Kidney epithelial cell (primary cell): ENCODE data around the gene C5orf34. TPM values are rescaled to one million over a fixed set of nuclear protein-coding genes. Genes with fewer than 3 reads are reported as not detected.
"Not testable (repeated sequence)": the region's sequence is repeated elsewhere in the genome, so short reads cannot be mapped to it uniquely, and the experiment has no call there.

Source experiments
- DNase-seq: peaks from one replicate; pipeline ENCODE4 v3.0.0-alpha.2; 2010; ENCODE audit warnings: low read depth
- H3K27me3 ChIP-seq: 2 replicates; pipeline ENCODE4 v1.6.0; 2011; ENCODE audit warnings: low read length; ENCODE audit not compliant: control insufficient read depth, insufficient read depth
- H3K36me3 ChIP-seq: 2 replicates; pipeline ENCODE4 v1.5.1; 2011; ENCODE audit warnings: low read length; ENCODE audit not compliant: control insufficient read depth, insufficient read depth
- H3K4me3 ChIP-seq: 2 replicates; pipeline ENCODE4 v1.5.1; 2011; ENCODE audit warnings: low read depth, mild to moderate bottlenecking, control low read depth, low read length
- CTCF ChIP-seq: IDR thresholded peaks from 2 replicates; pipeline ENCODE4 v1.5.1; 2011; ENCODE audit warnings: mild to moderate bottlenecking, moderate library complexity, low read length, control low read depth, inconsistent platforms; ENCODE audit not compliant: insufficient read depth, poor library complexity, severe bottlenecking
- total RNA-seq: library from RNA; depleted of rRNA; stranded (reverse); fragments of >200 nt; gene quantifications from 2 replicates; pipeline ENCODE4 v1.2.3, GENCODE V29; 2015

Gene C5orf34
- total RNA-seq, 1 donor from 2014 or later: 0.38 TPM

- TF ChIP-seq CTCF: no peak
- DNase-seq: no peak
- Histone ChIP-seq H3K27me3 (no peaks in the 10 kb centered on the region), H3K36me3 (peaks cover 3% of the 10 kb centered on the region), H3K4me3 (no peak overlapping the region)
Measured at GRCh38 chr5:43530648-43531047, 15.7 kb upstream of the C5orf34 start.

GRCh38 chr5:43523662-43524072 is 8.7 kb upstream of the C5orf34 start:
- no peaks in the 10 kb centered on the region for H3K27me3 ChIP-seq
- no peak for DNase-seq
- H3K36me3 ChIP-seq: no peaks in the 10 kb centered on the region
- no peak for TF ChIP-seq CTCF
- no peak overlapping the region for H3K4me3 ChIP-seq

GRCh38 chr5:43520615-43521014 is 5.7 kb upstream of the C5orf34 start:
- no peak for TF ChIP-seq CTCF
- H3K27me3 ChIP-seq: no peaks in the 10 kb centered on the region
- DNase-seq: no peak
- no peak overlapping the region for H3K4me3 ChIP-seq
- H3K36me3 ChIP-seq: no peaks in the 10 kb centered on the region

GRCh38 chr5:43515678-43516048 is 715 bp upstream of the C5orf34 start:
- peak overlapping the region; percentile 62 for H3K4me3 ChIP-seq
- no peak for DNase-seq
- no peak for TF ChIP-seq CTCF

GRCh38 chr5:43514471-43514815 is 505 bp downstream of the C5orf34 start:
- no peak for TF ChIP-seq CTCF
- Histone ChIP-seq H3K36me3 (no peaks in the 10 kb centered on the region), H3K4me3 (peak overlapping the region; percentile 62), H3K27me3 (no peaks in the 10 kb centered on the region)
- DNase-seq: peak; percentile 18

More at GRCh38 chr5:43515678-43516048, 715 bp upstream of the C5orf34 start:
- Histone ChIP-seq H3K36me3 (no peaks in the 10 kb centered on the region), H3K27me3 (no peaks in the 10 kb centered on the region)

GRCh38 chr5:43514025-43514424 is 923 bp downstream of the C5orf34 start:
- peak overlapping the region; percentile 62 for H3K4me3 ChIP-seq
- TF ChIP-seq CTCF: no peak
- H3K36me3 ChIP-seq: no peaks in the 10 kb centered on the region
- no peaks in the 10 kb centered on the region for H3K27me3 ChIP-seq
- DNase-seq: no peak

- not testable (repeated sequence) for H3K27me3 ChIP-seq, DNase-seq, H3K4me3 ChIP-seq, H3K36me3 ChIP-seq
Measured at GRCh38 chr5:43511062-43511461, 3.9 kb downstream of the C5orf34 start.
